IPS DF 6.9 (cell line): ENCODE measurements around the gene ITGB7.

Experiments used
- DNase-seq: peaks from one replicate; pipeline ENCODE4 v3.0.0-alpha.2; 2013; ENCODE audit warnings: low read depth, low spot score
- H3K27ac ChIP-seq: one replicate; pipeline ENCODE4 v1.5.1; 2013; ENCODE audit warnings: low read length, control low read depth
- H3K27me3 ChIP-seq: 2 replicates; pipeline ENCODE4 v1.6.1; 2013; ENCODE audit warnings: mild to moderate bottlenecking, low read length; ENCODE audit not compliant: control insufficient read depth, insufficient read depth
- H3K36me3 ChIP-seq: 2 replicates; pipeline ENCODE4 v1.6.1; 2013; ENCODE audit warnings: low read length; ENCODE audit not compliant: control insufficient read depth, insufficient read depth
- H3K4me1 ChIP-seq: 2 replicates; pipeline ENCODE4 v1.6.1; 2013; ENCODE audit warnings: low read length; ENCODE audit not compliant: control insufficient read depth, insufficient read depth
- H3K4me3 ChIP-seq: 2 replicates; pipeline ENCODE4 v1.5.1; 2013; ENCODE audit warnings: mild to moderate bottlenecking, low read length
- H3K9me3 ChIP-seq: 2 replicates; pipeline ENCODE4 v1.6.1; 2013; ENCODE audit warnings: low read length, inconsistent platforms; ENCODE audit not compliant: control insufficient read depth, insufficient read depth
- WGBS: extraction: QIAGEN DNeasy Blood & Tissue Kit; methylation state at CpG from one replicate; pipeline ENCODE4 v1.1.7; 2013; ENCODE audit warnings: mixed read lengths, missing lambda C conversion rate; ENCODE audit not compliant: insufficient read length, insufficient coverage; 5-methylcytosine and 5-hydroxymethylcytosine counted together

The ITGB7 gene

DNA sequence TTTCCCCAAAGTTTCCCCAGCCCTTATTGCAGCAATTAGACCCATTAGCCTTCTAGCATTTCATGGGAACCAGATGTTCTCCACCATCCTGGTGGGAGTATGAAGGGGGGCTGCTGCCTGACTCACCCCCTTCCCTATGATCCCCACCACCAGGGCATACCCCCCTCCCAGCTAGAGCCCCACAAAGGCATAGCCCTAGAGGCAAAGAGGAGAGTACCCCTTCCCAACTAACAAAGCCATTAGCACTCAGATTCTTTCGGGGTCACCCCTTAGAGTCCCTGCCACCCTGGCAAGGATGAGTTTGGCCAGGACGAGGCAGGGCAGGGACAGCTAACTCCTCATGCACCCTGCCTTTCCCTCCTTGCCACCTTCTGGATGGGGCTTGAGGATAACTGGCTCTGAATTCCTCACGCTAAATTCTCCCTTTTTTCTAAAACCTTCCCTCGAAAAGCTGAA, 15.8 kb upstream of the ITGB7 start:
- no peaks in the 10 kb centered on the region; the same call in 1 of the 2 replicates for H3K27me3 ChIP-seq
- no peak overlapping the region for H3K27ac ChIP-seq
- H3K4me3 ChIP-seq: no peak overlapping the region
- H3K9me3 ChIP-seq: no peaks in the 10 kb centered on the region
- WGBS: no CpG with 5 or more reads among the region's 4 CpGs
- no peaks in the 10 kb centered on the region for H3K36me3 ChIP-seq
- peaks cover 29% of the 10 kb centered on the region for H3K4me1 ChIP-seq
- DNase-seq: no peak

DNA sequence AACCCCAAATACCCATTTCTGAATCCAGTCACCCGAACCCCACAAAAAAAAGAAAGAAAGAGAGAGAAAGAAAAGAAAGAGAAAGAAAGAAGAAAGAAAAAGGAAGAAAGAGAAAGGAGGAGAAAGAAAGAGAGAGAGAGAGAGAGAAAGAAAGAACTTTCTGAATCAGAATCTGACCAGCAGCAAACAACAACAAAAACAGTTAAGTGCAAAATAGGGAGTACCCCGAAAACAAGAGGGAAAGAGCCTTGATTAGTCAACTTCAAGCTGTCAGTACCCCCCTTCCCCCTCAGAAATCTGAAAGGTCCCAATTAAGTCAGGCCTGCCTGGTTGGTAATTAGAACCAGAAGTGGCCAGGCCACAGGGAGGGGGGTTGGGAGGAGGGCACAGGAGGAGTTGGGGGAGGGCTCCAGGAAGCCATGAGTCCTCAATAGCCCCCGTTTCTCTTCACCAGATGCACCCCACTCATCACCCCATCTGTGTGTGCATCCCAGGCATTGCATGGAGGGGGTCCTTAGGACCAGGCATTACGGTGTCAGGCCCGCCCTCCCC, 15.2 kb upstream of the ITGB7 start:
- Histone ChIP-seq H3K36me3 (no peaks in the 10 kb centered on the region), H3K4me1 (peaks cover 32% of the 10 kb centered on the region), H3K27me3 (no peaks in the 10 kb centered on the region; the same call in 1 of the 2 replicates), H3K27ac (no peak overlapping the region), H3K4me3 (no peak overlapping the region; the same call in 1 of the 2 replicates), H3K9me3 (no peaks in the 10 kb centered on the region)
- no peak for DNase-seq
- no CpG with 5 or more reads among the region's 5 CpGs for WGBS

DNA sequence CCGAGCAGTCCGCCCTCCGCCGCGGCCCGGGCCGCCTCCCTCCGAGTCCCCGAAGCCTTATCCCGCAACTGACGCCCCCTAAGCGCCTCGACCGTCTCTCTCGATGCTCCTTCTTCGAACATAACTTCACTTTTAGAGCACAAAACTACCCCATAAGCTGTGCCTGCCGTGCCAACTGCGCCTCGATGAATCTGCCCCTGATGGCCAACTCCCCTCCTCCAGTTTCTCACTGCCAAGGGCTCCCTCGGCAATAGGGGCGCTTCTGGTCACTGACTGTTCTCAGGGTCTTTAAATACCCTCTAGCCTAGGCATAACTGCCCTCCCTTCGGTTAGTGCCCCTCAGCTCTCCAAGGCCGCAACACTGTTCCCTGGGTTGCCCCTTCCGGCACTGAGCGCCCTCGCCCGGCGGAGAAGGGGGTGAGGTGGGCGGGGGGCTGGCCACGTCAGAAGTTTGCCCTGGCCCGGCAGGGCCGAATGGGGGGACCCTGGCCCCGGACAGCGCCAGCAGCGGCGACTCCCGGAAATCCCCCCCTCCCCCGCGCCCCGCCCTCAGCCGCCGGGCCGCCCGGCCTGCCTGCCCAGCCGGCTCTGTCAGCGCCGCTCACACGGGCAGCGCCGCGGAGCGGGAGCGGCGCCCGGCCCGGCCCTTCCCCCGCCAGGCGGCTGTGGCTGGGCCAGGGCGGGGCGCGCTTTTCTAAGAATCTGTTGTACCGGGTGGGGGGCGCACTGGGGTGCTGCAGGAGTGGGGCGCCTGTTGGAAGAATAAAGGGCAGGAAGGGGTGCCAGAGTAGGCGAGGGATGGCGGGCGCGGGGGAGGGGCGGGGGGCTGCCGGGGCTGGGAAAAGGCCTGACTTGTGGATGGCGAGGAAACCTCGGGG, 14.4 kb upstream of the ITGB7 start:
- Histone ChIP-seq H3K36me3 (no peaks in the 10 kb centered on the region), H3K27me3 (no peaks in the 10 kb centered on the region; the same call in 1 of the 2 replicates), H3K27ac (no peak overlapping the region), H3K9me3 (no peaks in the 10 kb centered on the region), H3K4me3 (peak overlapping the region; percentile 58), H3K4me1 (peaks cover 35% of the 10 kb centered on the region)
- DNase-seq: no peak
- no CpG with 5 or more reads among the region's 72 CpGs for WGBS

GRCh38 chr12:53220694-53221202, 13.7 kb upstream of the ITGB7 start:
- no peaks in the 10 kb centered on the region for H3K36me3 ChIP-seq
- peaks cover 41% of the 10 kb centered on the region for H3K4me1 ChIP-seq
- H3K27me3 ChIP-seq: no peaks in the 10 kb centered on the region; the same call in 1 of the 2 replicates
- no peaks in the 10 kb centered on the region for H3K9me3 ChIP-seq
- peak overlapping the region; percentile 65; the same call in 1 of the 2 replicates for H3K4me3 ChIP-seq
- DNase-seq: no peak
- WGBS: no CpG with 5 or more reads among the region's 42 CpGs
- no peak overlapping the region for H3K27ac ChIP-seq

GRCh38 chr12:53219956-53220693, 13.1 kb upstream of the ITGB7 start:
- Histone ChIP-seq H3K4me3 (peak overlapping the region; percentile 65; the same call in 1 of the 2 replicates), H3K36me3 (no peaks in the 10 kb centered on the region), H3K9me3 (no peaks in the 10 kb centered on the region), H3K27me3 (no peaks in the 10 kb centered on the region; the same call in 1 of the 2 replicates), H3K4me1 (peaks cover 43% of the 10 kb centered on the region), H3K27ac (no peak overlapping the region)
- WGBS: no CpG with 5 or more reads among the region's 53 CpGs
- no peak for DNase-seq

DNA sequence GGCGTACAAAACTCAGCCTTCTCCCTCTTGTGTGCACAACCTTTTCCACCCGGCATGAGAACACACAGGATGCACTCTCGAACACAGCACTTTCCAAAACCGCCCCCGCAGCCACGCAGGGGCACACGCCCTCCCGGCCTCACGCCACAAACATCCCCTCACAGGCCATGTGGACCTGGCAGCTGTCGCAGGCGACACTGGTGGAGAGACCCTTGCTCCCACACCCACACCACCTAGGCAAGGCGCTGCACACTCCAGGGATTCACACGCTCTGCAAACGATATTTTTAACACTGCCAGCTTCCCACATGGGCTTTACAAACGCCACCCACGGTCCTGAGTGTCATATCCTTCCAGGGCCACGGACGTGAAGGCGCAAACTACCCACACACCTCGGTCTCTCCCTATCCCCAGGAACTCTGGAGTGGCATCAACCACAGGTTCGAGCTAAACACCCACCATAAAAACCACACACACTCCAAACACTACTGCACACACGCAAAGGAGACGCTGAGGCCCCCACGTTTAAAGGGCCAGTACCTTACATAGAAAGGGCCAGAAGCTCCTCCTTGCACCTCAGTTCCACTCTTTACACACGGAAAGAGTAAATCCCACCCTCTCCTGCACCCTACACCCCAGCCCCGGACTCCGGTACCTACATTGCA, 12.4 kb upstream of the ITGB7 start:
- H3K4me3 ChIP-seq: peak overlapping the region; percentile 65; the same call in 1 of the 2 replicates
- H3K27ac ChIP-seq: no peak overlapping the region
- H3K27me3 ChIP-seq: no peaks in the 10 kb centered on the region; the same call in 1 of the 2 replicates
- no CpG with 5 or more reads among the region's 27 CpGs for WGBS
- peaks cover 39% of the 10 kb centered on the region for H3K4me1 ChIP-seq
- no peak for DNase-seq
- no peaks in the 10 kb centered on the region for H3K36me3 ChIP-seq
- H3K9me3 ChIP-seq: no peaks in the 10 kb centered on the region

DNA sequence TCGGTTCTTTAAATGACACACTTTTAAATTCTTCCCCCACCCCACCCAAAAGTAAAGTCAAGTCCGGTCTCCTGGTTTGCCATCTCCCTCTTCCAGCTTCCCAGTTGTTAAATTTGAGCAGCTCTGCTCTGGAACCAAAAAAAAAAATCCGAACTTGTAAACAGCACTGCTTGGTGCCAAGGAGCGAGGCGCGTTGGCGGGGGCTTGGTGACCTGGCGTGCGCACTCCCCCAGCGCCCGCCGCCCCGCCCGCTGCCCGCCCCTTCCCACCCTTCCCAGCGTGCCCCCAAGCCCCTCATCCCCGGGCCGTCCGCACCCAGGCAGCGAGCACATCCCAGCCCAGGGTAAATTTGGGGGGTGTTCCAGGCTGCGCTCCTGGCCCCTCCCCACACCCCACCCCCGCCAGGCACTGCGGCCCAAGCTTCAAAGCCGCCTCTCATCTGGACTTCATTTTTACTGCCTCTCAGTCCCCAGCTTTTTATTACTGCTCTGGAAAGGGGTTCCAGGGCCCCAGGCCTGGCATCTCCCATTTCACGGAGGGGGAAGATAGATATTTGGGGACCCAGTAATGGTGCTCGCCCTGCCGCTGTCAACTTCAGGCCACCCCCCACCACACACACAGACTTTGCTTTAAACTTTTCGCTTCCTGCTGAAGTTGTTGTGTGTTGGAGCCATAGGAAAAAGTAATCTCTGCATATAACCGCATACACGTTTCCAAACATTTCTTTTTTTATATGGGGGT, 11.7 kb upstream of the ITGB7 start:
- Histone ChIP-seq H3K4me3 (peak overlapping the region; percentile 65; the same call in 1 of the 2 replicates), H3K27ac (no peak overlapping the region), H3K9me3 (no peaks in the 10 kb centered on the region), H3K27me3 (no peaks in the 10 kb centered on the region; the same call in 1 of the 2 replicates), H3K4me1 (peaks cover 38% of the 10 kb centered on the region), H3K36me3 (peaks cover 2% of the 10 kb centered on the region; the same call in 1 of the 2 replicates)
- no CpG with 5 or more reads among the region's 30 CpGs for WGBS
- no peak for DNase-seq

DNA sequence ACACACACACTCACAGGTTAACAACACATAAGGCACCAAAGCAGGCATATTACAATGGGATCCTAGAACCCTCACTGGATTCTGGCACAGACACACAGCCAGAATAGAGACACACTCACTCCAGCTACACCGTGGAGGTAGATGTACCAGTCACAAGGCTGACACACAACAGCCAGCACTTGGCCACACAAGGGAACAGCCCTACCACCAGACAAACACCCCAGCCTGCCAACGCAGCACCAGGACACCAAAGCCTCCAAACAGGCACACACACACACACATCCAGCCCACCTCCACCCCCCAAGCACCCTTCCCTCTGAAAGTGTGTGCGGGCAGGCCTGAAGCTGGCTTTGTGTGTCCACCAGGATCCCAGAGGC, 10.9 kb upstream of the ITGB7 start:
- no peak for DNase-seq
- H3K4me1 ChIP-seq: peaks cover 38% of the 10 kb centered on the region
- peak overlapping the region; percentile 82 for H3K27ac ChIP-seq
- no peaks in the 10 kb centered on the region; the same call in 1 of the 2 replicates for H3K27me3 ChIP-seq
- no peaks in the 10 kb centered on the region for H3K9me3 ChIP-seq
- peak overlapping the region; percentile 4; the same call in 1 of the 2 replicates for H3K4me3 ChIP-seq
- H3K36me3 ChIP-seq: peaks cover 8% of the 10 kb centered on the region; the same call in 1 of the 2 replicates
- WGBS: no CpG with 5 or more reads among the region's 3 CpGs
